Adrenal gland (tissue), 12 donors: ENCODE results near the gene CREB3L1. TPM values are rescaled to one million over a fixed set of nuclear protein-coding genes. Genes with fewer than 3 reads are reported as not detected.

ENCODE experiments used
- DNase-seq, 7 donors: peaks; one replicate each; pipeline ENCODE4 v3.0.0-alpha.2; 2019 to 2020
- H3K27ac ChIP-seq, 5 donors: fragments of 200-600 bp; sonication (generic) in 4 of 5; 1 replicate in 3 of 5; 2 replicates in 2 of 5; pipeline versions ENCODE4 v1.5.1 to v1.8.0; 2016 to 2020; ENCODE audit warnings: mild to moderate bottlenecking in 1 of 5
- H3K27me3 ChIP-seq: fragments of 200-600 bp; 2 replicates; pipeline ENCODE4 v1.8.0; 2021
- H3K36me3 ChIP-seq, 2 donors: fragments of 200-600 bp; replicated peaks in 1 of 2; 1 replicate in 1 of 2; 2 replicates in 1 of 2; pipeline versions ENCODE4 v1.5.1 to v1.8.0; 2018 to 2022
- H3K4me1 ChIP-seq, 2 donors: fragments of 200-600 bp; replicated peaks in 1 of 2; 1 replicate in 1 of 2; 2 replicates in 1 of 2; pipeline versions ENCODE4 v1.5.1 to v1.8.0; 2018 to 2021
- H3K4me3 ChIP-seq, 4 donors: fragments of 200-600 bp; sonication (generic) in 3 of 4; one replicate each; pipeline ENCODE4 v1.5.1; 2016 to 2018
- H3K9me3 ChIP-seq, 3 donors: fragments of 200-600 bp; sonication (generic) in 1 of 3; replicated peaks in 1 of 3; 1 replicate in 2 of 3; 2 replicates in 1 of 3; pipeline versions ENCODE4 v1.5.1 to v1.8.0; 2016 to 2021
- POLR2A ChIP-seq, 2 donors: fragments of 450-650 bp; IDR thresholded peaks; one replicate each; pipeline ENCODE4 v1.6.1; 2017; ENCODE audit warnings: antibody characterized with exemption in 2 of 2, mild to moderate bottlenecking in 2 of 2, moderate library complexity in 1 of 2
- WGBS, 4 donors: extraction: QIAGEN DNeasy Blood & Tissue Kit in 2 of 4; methylation state at CpG; one replicate each; pipeline versions ENCODE4 v1.1.5 to v1.1.7; 2013 to 2017; 5-methylcytosine and 5-hydroxymethylcytosine counted together
- intact Hi-C, 2 donors: fragments of 100-400 bp; cut with DNase I; formaldehyde crosslinking; loops; one replicate each; pipeline versions ENCODE4 v1.14.1 to v1.15.0; 2022 to 2023
- polyA plus RNA-seq, 3 donors: library from polyadenylated mRNA; stranded (reverse); fragments of 200-250 nt in 2 of 3; fragments of 350-450 nt in 1 of 3; fragmentation: Illumina TruSeq in 1 of 3; extraction: RNeasy Lipid Tissue Mini Kit (QIAGEN cat#74804) in 1 of 3; gene quantifications; one replicate each; pipeline ENCODE4 v1.2.3, GENCODE V29; 2013 to 2014
- total RNA-seq, 9 donors: library from RNA; depleted of rRNA in 4 of 9; stranded (reverse); fragments of >200 nt in 4 of 9; fragments of 120-200 nt in 1 of 9; fragmentation: NEBNext Ultra II Directional in 1 of 9; extraction: Animal tissue kit (Norgen Biotek cat#: 25700) in 1 of 9; gene quantifications; one replicate each; pipeline versions ENCODE4 v1.1.0 to v1.2.4, GENCODE V29; 2013 to 2023
- TF ChIP-seq, protein P1 (sequence below), 6 experiments: fragments of 450-650 bp in 4 of 6; fragments of 200-600 bp in 2 of 6; sonication (generic) in 1 of 6; IDR thresholded peaks; 1 replicate in 5 of 6; 2 replicates in 1 of 6; pipeline versions ENCODE4 v1.5.1 to v1.8.0; 2016 to 2021; ENCODE audit warnings: antibody characterized with exemption in 6 of 6, mild to moderate bottlenecking in 2 of 6, moderate library complexity in 1 of 6
- donor health status: healthy with polysubstance abuse.
- donor health status: Bipolar disorder and iron deficiency.
- donor health status: DM: yes; HTN: yes; CAD: no.
- donor health status: DM: no; HTN: no; CAD: no.
- donor health status: DM: no; HTN: no; CAD: no.
- donor health status: DM: yes; HTN: yes; CAD: no.

The CREB3L1 gene
- total and polyA plus RNA-seq, 12 donors = 5.4 to 31.7 (median 26.2) TPM

DNA sequence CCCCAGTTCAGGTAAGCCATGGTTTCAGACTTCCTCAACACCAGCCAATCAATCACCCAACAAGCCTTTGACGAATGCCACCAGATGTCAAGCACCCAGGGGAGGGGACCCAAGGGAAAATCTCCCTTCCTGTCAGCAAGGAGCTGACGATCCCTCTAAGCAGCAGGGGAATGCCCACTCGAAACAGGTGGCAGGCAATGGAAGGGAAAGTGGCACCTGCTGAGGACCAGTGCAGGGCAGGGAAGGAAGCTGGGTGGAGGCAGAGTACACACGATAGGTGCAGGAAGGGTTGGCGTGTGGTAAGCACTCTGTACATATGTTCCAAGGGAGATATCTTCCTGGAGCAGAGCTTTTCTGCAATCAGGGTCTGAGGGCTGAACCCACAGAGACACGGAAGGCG, 11.7 kb upstream of the CREB3L1 start:
- TF ChIP-seq POLR2A (IDR thresholded peaks at IDR 0.05) = no peak
- TF ChIP-seq, protein P1, sequence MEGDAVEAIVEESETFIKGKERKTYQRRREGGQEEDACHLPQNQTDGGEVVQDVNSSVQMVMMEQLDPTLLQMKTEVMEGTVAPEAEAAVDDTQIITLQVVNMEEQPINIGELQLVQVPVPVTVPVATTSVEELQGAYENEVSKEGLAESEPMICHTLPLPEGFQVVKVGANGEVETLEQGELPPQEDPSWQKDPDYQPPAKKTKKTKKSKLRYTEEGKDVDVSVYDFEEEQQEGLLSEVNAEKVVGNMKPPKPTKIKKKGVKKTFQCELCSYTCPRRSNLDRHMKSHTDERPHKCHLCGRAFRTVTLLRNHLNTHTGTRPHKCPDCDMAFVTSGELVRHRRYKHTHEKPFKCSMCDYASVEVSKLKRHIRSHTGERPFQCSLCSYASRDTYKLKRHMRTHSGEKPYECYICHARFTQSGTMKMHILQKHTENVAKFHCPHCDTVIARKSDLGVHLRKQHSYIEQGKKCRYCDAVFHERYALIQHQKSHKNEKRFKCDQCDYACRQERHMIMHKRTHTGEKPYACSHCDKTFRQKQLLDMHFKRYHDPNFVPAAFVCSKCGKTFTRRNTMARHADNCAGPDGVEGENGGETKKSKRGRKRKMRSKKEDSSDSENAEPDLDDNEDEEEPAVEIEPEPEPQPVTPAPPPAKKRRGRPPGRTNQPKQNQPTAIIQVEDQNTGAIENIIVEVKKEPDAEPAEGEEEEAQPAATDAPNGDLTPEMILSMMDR (IDR thresholded peaks at IDR 0.05) = no peak
- intact Hi-C loops = no loop called here
- no peaks in the 10 kb centered on the region for H3K36me3 ChIP-seq
- WGBS, 4 donors = 82 to 85% (median 84%) methylated on average over 5 to 7 of the region's 7 CpGs
- no peaks in the 10 kb centered on the region for H3K27me3 ChIP-seq
- no peaks in the 10 kb centered on the region for H3K4me1 ChIP-seq
- no peaks in the 10 kb centered on the region for H3K9me3 ChIP-seq
- no peak overlapping the region for H3K4me3 ChIP-seq
- no peak for DNase-seq
- no peak overlapping the region for H3K27ac ChIP-seq

DNA sequence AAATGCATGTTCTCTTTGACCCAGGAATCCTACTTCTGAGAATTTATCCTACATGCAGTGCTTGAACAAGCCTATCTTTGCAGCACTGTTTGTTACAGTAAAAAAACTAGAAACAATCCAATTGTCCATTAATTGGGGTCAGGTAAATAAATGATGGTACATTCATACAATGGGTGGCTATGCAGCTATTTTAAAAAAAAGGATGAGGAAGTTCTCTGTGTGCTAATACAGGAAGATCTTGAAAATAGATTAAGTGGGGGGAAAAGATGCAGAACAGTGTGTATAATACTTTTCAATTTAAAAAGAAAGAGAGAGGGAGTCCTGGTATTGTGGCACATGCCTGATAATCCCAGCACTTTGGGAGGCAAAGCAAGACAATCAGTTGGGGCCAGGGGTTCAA, 9.5 kb upstream of the CREB3L1 start:
- TF ChIP-seq, protein P1 (IDR thresholded peaks at IDR 0.05) = no peak
- no peak for TF ChIP-seq POLR2A (IDR thresholded peaks at IDR 0.05)

DNA sequence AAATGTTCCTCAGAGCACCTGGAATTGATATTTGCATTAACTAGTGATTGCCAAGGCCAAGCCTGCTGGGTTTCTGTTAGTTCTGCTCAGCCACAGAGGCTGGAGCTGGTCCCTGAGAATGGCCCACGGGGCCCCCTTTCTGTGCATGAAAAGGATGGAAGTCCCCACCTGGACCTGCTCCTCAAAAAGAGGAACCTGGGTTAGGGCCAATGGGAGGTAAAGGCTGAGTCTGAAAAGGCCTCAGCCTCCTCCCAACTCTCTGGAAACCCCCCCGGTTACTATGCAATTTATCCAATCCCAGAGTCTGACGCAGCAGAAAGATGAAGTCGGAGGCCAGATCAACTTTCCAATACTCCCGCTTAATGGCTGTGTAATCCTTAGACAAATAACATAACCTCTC, 6.8 kb upstream of the CREB3L1 start:
- no peak overlapping the region for H3K4me3 ChIP-seq
- no peaks in the 10 kb centered on the region for H3K9me3 ChIP-seq
- TF ChIP-seq, protein P1 (IDR thresholded peaks at IDR 0.05) = no peak
- no peak for TF ChIP-seq POLR2A (IDR thresholded peaks at IDR 0.05)
- no peaks in the 10 kb centered on the region for H3K27me3 ChIP-seq
- no peak overlapping the region for H3K27ac ChIP-seq
- WGBS, 4 donors = 85 to 93% (median 91%) methylated on average over 5 of the region's 5 CpGs
- DNase-seq = no peak
- intact Hi-C loops = no loop called here
- H3K36me3 ChIP-seq = no peaks in the 10 kb centered on the region
- peaks cover 12 to 23% of the 10 kb centered on the region in 2 donors for H3K4me1 ChIP-seq

More for the DNA sequence above, 9.5 kb upstream of the CREB3L1 start:
- Histone ChIP-seq H3K36me3 (no peaks in the 10 kb centered on the region), H3K27me3 (no peaks in the 10 kb centered on the region), H3K4me1 (peaks cover 9 to 11% of the 10 kb centered on the region in 2 donors), H3K9me3 (no peaks in the 10 kb centered on the region), H3K27ac (no peak overlapping the region), H3K4me3 (no peak overlapping the region)
- intact Hi-C loops = no loop called here
- DNase-seq = no peak

DNA sequence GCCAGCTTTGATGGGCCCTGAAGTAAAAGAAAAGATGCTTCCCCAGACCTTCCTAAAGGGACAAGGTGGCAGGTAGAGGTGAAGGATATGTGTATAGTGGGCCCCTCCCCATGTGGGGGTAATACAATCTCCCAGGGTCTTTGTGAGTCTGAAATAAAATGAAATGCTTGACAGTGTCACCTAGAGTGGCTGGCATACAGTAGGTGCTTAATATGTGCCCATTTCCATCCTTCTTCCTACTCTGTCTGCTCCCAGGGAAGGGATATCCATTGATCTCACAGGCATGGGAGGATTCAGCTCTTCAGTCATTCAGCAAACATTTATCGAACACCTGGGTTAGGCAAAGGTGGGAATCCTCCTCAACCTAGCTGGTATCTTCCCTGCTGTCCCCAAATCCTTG, 6.1 kb upstream of the CREB3L1 start:
- Histone ChIP-seq H3K4me1 (peaks cover 19 to 30% of the 10 kb centered on the region in 2 donors), H3K27me3 (no peaks in the 10 kb centered on the region), H3K27ac (peak overlapping the region in 2 of 5 donors; percentile 81 to 85), H3K9me3 (no peaks in the 10 kb centered on the region), H3K36me3 (no peaks in the 10 kb centered on the region), H3K4me3 (no peak overlapping the region)
- intact Hi-C loops = no loop called here
- no peak for DNase-seq
- TF ChIP-seq, protein P1 (IDR thresholded peaks at IDR 0.05) = no peak
- no peak for TF ChIP-seq POLR2A (IDR thresholded peaks at IDR 0.05)
- WGBS, 4 donors = 90 to 100% (median 96%) methylated on average over 1 of the region's 1 CpG
